ENCODE data around the gene BTBD9. TPM values are rescaled to one million over a fixed set of nuclear protein-coding genes. Genes with fewer than 3 reads are reported as not detected.

Gene BTBD9
- total and polyA plus RNA-seq, 2 donors (not counting 1 experiment from before 2014, with no cell fraction given): 4.1 to 48.9 TPM

- H3K9ac ChIP-seq (ENCODE audit: low read length): no peak overlapping the region
- ChIA-PET POLR2A (no interaction called here), CTCF (no interaction called here)
- WGBS (ENCODE audit: insufficient coverage): 100% methylated on average over 1 of the region's 6 CpGs
- H3K27ac ChIP-seq (ENCODE audit: low read length in 2 of 2): no peak overlapping the region
- no peaks in the 10 kb centered on the region for H3K4me1 ChIP-seq (ENCODE audit: control insufficient read depth in 2 of 2, insufficient read depth in 2 of 2, low read length in 2 of 2)
- H4K20me1 ChIP-seq (ENCODE audit: control insufficient read depth, insufficient read depth, low read length, poor library complexity, severe bottlenecking): peaks cover 17% of the 10 kb centered on the region
- no peaks in the 10 kb centered on the region for H3K27me3 ChIP-seq (replicated peaks in 1 of 4; ENCODE audit: control extremely low read depth in 1 of 4, control insufficient read depth in 3 of 4, insufficient read depth in 4 of 4, low read length in 3 of 4)
- no peak for DNase-seq
- no peak overlapping the region for H3K27ac Mint-ChIP-seq
- ATAC-seq (ENCODE audit: low read depth): no peak
- peaks cover 22% of the 10 kb centered on the region for H3K79me2 ChIP-seq (ENCODE audit: control insufficient read depth, insufficient read depth, low read length)
- intact Hi-C loops (cut with micrococcal nuclease): no loop called here
- H3K4me2 ChIP-seq (replicated peaks; ENCODE audit: low read depth, low read length, poor library complexity, severe bottlenecking): no peak overlapping the region
- H3K9me3 ChIP-seq (ENCODE audit: control extremely low read depth in 1 of 3, control insufficient read depth in 2 of 3, insufficient read depth in 1 of 3, low read length in 2 of 3): no peaks in the 10 kb centered on the region
- peaks cover 19% of the 10 kb centered on the region for H3K4me1 Mint-ChIP-seq
- H3K4me3 Mint-ChIP-seq: no peak overlapping the region
- no peak overlapping the region for H3K4me3 ChIP-seq (ENCODE audit: control extremely low read depth in 1 of 5, extremely low read depth in 1 of 5, insufficient read depth in 1 of 5, low read depth in 2 of 5, low read length in 4 of 5)
- no peaks in the 10 kb centered on the region for H3K9me3 Mint-ChIP-seq (ENCODE audit: insufficient read depth)
- no peak for TF ChIP-seq CTCF (IDR thresholded peaks at IDR 0.05)
- no peak for TF ChIP-seq EZH2 (IDR thresholded peaks at IDR 0.05; ENCODE audit: borderline replicate concordance, insufficient read depth, low read depth, low read length, poor library complexity, severe bottlenecking)
- H3K27me3 Mint-ChIP-seq: no peaks in the 10 kb centered on the region
- no peak overlapping the region for H2AFZ ChIP-seq (ENCODE audit: insufficient read depth, low read depth, low read length, poor library complexity, severe bottlenecking)
- no peaks in the 10 kb centered on the region for H3K36me3 ChIP-seq (replicated peaks in 1 of 2; ENCODE audit: control extremely low read depth in 1 of 2, control insufficient read depth in 1 of 2, extremely low read depth in 1 of 2, insufficient read depth in 2 of 2, low read length in 1 of 2)
These were observed 29.6 kb downstream of the BTBD9 start for GRCh38 chr6:38610050-38610625.

- ATAC-seq (ENCODE audit: low read depth) (no peak), DNase-seq (no peak)
- Mint-ChIP-seq H3K9me3 (ENCODE audit: insufficient read depth) (no peaks in the 10 kb centered on the region), H3K4me3 (no peak overlapping the region), H3K4me1 (peaks cover 24% of the 10 kb centered on the region), H3K27me3 (no peaks in the 10 kb centered on the region), H3K27ac (no peak overlapping the region)
- no CpG with 5 or more reads among the region's 2 CpGs for WGBS (ENCODE audit: insufficient coverage)
- Histone ChIP-seq H3K4me1 (ENCODE audit: control insufficient read depth in 2 of 2, insufficient read depth in 2 of 2, low read length in 2 of 2) (no peaks in the 10 kb centered on the region), H3K27ac (ENCODE audit: low read length in 2 of 2) (no peak overlapping the region), H3K79me2 (ENCODE audit: control insufficient read depth, insufficient read depth, low read length) (peaks cover 17% of the 10 kb centered on the region), H3K36me3 (replicated peaks in 1 of 2; ENCODE audit: control extremely low read depth in 1 of 2, control insufficient read depth in 1 of 2, extremely low read depth in 1 of 2, insufficient read depth in 2 of 2, low read length in 1 of 2) (no peaks in the 10 kb centered on the region), H3K9ac (ENCODE audit: low read length) (no peak overlapping the region), H3K4me3 (ENCODE audit: control extremely low read depth in 1 of 5, extremely low read depth in 1 of 5, insufficient read depth in 1 of 5, low read depth in 2 of 5, low read length in 4 of 5) (no peak overlapping the region), H4K20me1 (ENCODE audit: control insufficient read depth, insufficient read depth, low read length, poor library complexity, severe bottlenecking) (no peaks in the 10 kb centered on the region), H3K4me2 (replicated peaks; ENCODE audit: low read depth, low read length, poor library complexity, severe bottlenecking) (no peak overlapping the region), H3K27me3 (replicated peaks in 1 of 4; ENCODE audit: control extremely low read depth in 1 of 4, control insufficient read depth in 3 of 4, insufficient read depth in 4 of 4, low read length in 3 of 4) (no peaks in the 10 kb centered on the region), H2AFZ (ENCODE audit: insufficient read depth, low read depth, low read length, poor library complexity, severe bottlenecking) (no peak overlapping the region), H3K9me3 (ENCODE audit: control extremely low read depth in 1 of 3, control insufficient read depth in 2 of 3, insufficient read depth in 1 of 3, low read length in 2 of 3) (no peaks in the 10 kb centered on the region)
- ChIA-PET POLR2A (no interaction called here), CTCF (interaction anchor here (1.1 kb wide), 1 partner anchor 10 kb away, joined by 3 read pairs; no protein-coding TSS in a partner anchor)
- TF ChIP-seq CTCF (IDR thresholded peaks at IDR 0.05) (no peak), EZH2 (IDR thresholded peaks at IDR 0.05; ENCODE audit: borderline replicate concordance, insufficient read depth, low read depth, low read length, poor library complexity, severe bottlenecking) (no peak)
- intact Hi-C loops (cut with micrococcal nuclease): no loop called here
These were observed 35.0 kb downstream of the BTBD9 start for GRCh38 chr6:38604700-38605099.

Data from B cell (primary cell).